AG09309 (cell line): ENCODE data around the gene OLFML2A.

Source experiments
- DNase-seq: peaks from one replicate; pipeline ENCODE4 v3.0.0-alpha.2; 2010; ENCODE audit warnings: low read depth
- H3K4me3 ChIP-seq: 2 replicates; pipeline ENCODE4 v1.5.1; 2011; ENCODE audit warnings: mild to moderate bottlenecking, low read depth, low read length, moderate library complexity; ENCODE audit not compliant: control insufficient read depth
- TF ChIP-seq, protein P1 (sequence below): IDR thresholded peaks from 2 replicates; pipeline ENCODE4 v1.5.1; 2011; ENCODE audit warnings: mild to moderate bottlenecking, low read depth, low read length, inconsistent platforms; ENCODE audit not compliant: insufficient read depth, control insufficient read depth; ENCODE audit errors: missing control alignments

OLFML2A gene

GRCh38 chr9:124752967-124753366 lies 24.0 kb upstream of the OLFML2A start:
- no peak overlapping the region for H3K4me3 ChIP-seq
- DNase-seq: peak; percentile 47
- TF ChIP-seq, protein P1, sequence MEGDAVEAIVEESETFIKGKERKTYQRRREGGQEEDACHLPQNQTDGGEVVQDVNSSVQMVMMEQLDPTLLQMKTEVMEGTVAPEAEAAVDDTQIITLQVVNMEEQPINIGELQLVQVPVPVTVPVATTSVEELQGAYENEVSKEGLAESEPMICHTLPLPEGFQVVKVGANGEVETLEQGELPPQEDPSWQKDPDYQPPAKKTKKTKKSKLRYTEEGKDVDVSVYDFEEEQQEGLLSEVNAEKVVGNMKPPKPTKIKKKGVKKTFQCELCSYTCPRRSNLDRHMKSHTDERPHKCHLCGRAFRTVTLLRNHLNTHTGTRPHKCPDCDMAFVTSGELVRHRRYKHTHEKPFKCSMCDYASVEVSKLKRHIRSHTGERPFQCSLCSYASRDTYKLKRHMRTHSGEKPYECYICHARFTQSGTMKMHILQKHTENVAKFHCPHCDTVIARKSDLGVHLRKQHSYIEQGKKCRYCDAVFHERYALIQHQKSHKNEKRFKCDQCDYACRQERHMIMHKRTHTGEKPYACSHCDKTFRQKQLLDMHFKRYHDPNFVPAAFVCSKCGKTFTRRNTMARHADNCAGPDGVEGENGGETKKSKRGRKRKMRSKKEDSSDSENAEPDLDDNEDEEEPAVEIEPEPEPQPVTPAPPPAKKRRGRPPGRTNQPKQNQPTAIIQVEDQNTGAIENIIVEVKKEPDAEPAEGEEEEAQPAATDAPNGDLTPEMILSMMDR: no peak

DNA sequence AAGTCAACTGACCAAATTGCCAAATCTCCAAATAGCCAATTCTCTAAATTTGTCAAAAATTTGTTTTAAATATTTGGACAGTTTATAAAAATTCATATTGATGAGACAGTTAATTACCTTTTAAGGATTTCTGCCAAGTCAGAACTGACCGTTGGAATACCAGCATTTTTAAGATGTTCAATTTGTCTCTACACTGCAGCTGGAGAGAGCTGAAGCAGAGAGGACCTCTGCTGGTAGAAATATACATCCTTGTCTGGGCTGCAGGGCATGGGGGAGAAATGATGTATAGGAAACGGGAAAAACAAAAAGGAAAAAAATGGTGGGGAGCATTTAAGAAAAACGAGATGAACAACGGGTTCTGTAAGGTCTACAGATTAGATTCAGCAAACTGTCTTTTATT lies 22.6 kb upstream of the OLFML2A start:
- no peak overlapping the region for H3K4me3 ChIP-seq
- TF ChIP-seq, protein P1: peak; percentile 67
- DNase-seq: no peak

DNA sequence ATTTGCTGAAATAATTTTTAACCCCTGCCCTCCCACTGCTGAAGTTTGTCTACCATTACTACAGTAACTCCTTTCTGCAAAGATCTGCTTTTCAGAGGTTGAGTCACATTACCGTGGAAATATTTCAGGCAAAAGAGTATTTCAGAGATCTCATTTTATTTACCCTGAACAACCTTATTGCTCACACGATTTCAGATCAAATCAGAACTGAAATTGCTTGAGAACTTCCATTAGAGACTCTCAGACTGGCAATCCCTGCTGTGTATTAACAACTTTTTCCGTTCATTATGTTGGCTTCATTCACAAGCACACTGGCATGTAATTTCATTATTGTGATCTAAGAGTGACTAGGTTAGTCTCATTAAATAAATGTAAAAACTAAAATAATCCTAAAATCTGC lies 21.9 kb upstream of the OLFML2A start:
- no peak for DNase-seq
- H3K4me3 ChIP-seq: no peak overlapping the region
- TF ChIP-seq, protein P1: no peak

- TF ChIP-seq, protein P1: no peak
- DNase-seq: no peak
- H3K4me3 ChIP-seq: no peak overlapping the region
These were observed 20.9 kb upstream of the OLFML2A start for GRCh38 chr9:124756011-124756410.

DNA sequence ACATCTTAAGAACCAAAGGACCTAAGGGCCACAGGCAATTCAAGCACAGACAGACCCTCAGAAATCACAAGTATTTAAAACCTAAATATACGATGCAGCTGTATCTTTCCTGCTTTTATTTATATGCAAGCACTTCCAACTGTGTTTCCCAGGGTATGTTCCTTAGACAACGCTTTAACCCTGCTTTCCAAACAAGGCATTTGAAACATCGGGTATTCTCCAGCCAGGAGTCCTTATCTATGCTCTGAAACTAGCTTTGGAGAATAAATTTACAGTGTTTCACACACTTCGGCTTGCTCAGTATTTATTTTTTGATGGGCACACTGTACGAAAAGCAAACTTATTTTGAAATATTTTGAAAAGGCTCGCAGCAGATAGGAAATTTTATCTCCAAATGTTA lies 19.3 kb upstream of the OLFML2A start:
- DNase-seq: no peak
- TF ChIP-seq, protein P1: no peak
- no peak overlapping the region for H3K4me3 ChIP-seq

- TF ChIP-seq, protein P1: no peak
- no peak for DNase-seq
- no peak overlapping the region for H3K4me3 ChIP-seq
These were observed 18.9 kb upstream of the OLFML2A start for GRCh38 chr9:124758061-124758460.

DNA sequence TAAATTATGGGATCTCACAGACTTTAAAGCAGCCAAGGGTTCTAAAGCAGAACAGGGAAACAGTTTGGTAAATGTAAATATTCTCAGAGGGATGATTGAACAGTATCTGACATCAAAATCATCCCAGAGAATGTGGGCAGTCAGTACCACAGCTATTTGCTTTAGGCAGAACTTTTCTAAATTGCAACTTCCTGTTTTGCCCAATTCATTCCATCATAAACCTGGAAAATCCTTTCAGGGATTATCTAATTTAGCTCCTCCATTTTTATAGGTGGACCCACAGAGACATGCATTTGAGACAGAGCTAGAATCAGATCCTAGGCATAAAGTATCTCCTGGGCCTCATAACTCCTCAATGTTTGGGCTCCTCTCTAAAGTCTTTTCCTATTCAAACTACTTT lies 18.2 kb upstream of the OLFML2A start:
- DNase-seq: no peak
- TF ChIP-seq, protein P1: no peak
- no peak overlapping the region for H3K4me3 ChIP-seq
